Measurements from ENCODE around the gene NME7.

- TF ChIP-seq CTCF (conservative IDR thresholded peaks at IDR 0.05; ENCODE audit: low read depth, low read length) (no peak), EZH2 (IDR thresholded peaks at IDR 0.05; ENCODE audit: borderline replicate concordance, low read depth, low read length, poor library complexity, severe bottlenecking) (no peak)
Observed at GRCh38 chr1:169368406-169368769, 791 bp upstream of the NME7 start.

All from A673 (cell line).